PC-3 (cell line): Measurements from ENCODE around the gene SERTAD1. TPM values are rescaled to one million over a fixed set of nuclear protein-coding genes. Genes with fewer than 3 reads are reported as not detected.
"Not testable (repeated sequence)": the region's sequence is repeated elsewhere in the genome, so short reads cannot be mapped to it uniquely, and the experiment has no call there.

Experiments used
- ATAC-seq: fragments of 200-7000 bp; cut with Tn5 transposase; 2 replicates; pipeline ENCODE4 v1.9.1; 2020; ENCODE audit warnings: mild to moderate bottlenecking, moderate library complexity
- BruUV-seq: library from RNA; stranded (reverse); fragments of 400-500 nt; replicated peaks from 2 replicates; lab custom pipeline; 2021; lab: Mats Ljungman, UMichigan
- CTCF ChIA-PET: fragments of 300-600 bp; sonication (Branson Sonifier 250); formaldehyde crosslinking; loops from one replicate; lab custom pipeline; 2022; ENCODE audit warnings: antibody characterized with exemption; lab: Charles Lee
- POLR2A ChIA-PET: fragments of 300-600 bp; sonication (Branson Sonifier 250); formaldehyde crosslinking; loops from one replicate; lab custom pipeline; 2022; ENCODE audit warnings: antibody characterized with exemption; ENCODE audit not compliant: unreplicated experiment; lab: Charles Lee
- DNase-seq: peaks from one replicate; pipeline ENCODE4 v3.0.0-alpha.2; 2015
- H2AFZ ChIP-seq: fragments of 300-600 bp; sonication (generic); 2 replicates; pipeline ENCODE4 v1.6.0; 2016; ENCODE audit warnings: antibody characterized with exemption, low read length
- H3F3A ChIP-seq: fragments of 300-600 bp; sonication (generic); one replicate; pipeline ENCODE4 v1.6.0; 2017; ENCODE audit warnings: antibody characterized with exemption, low read length, control low read depth, mild to moderate bottlenecking; ENCODE audit not compliant: unreplicated experiment
- H3K27ac ChIP-seq: fragments of 300-600 bp; sonication (generic); 2 replicates; pipeline ENCODE4 v1.5.1; 2016; ENCODE audit warnings: mild to moderate bottlenecking, low read length
- H3K27me3 ChIP-seq: fragments of 300-600 bp; sonication (generic); 2 replicates; pipeline ENCODE4 v1.6.1; 2016; ENCODE audit warnings: low read length, mixed read lengths
- H3K36me3 ChIP-seq: fragments of 300-600 bp; sonication (generic); 2 replicates; pipeline ENCODE4 v1.6.1; 2016; ENCODE audit warnings: low read depth, mixed run types, low read length, mixed read lengths
- H3K4me1 ChIP-seq: fragments of 300-600 bp; sonication (generic); 2 replicates; pipeline ENCODE4 v1.5.1; 2016; ENCODE audit warnings: low read length; ENCODE audit not compliant: insufficient read depth
- H3K4me2 ChIP-seq: fragments of 300-600 bp; sonication (generic); 2 replicates; pipeline ENCODE4 v1.6.0; 2016; ENCODE audit warnings: low read length
- H3K4me3 ChIP-seq: fragments of 300-600 bp; sonication (generic); 2 replicates; pipeline ENCODE4 v1.5.1; 2016; ENCODE audit warnings: mild to moderate bottlenecking, low read length, mixed read lengths
- H3K79me2 ChIP-seq: fragments of 300-600 bp; sonication (generic); 2 replicates; pipeline ENCODE4 v1.6.1; 2017; ENCODE audit warnings: low read length, mixed read lengths
- H3K9ac ChIP-seq: fragments of 300-600 bp; sonication (generic); 2 replicates; pipeline ENCODE4 v1.6.0; 2016; ENCODE audit warnings: mild to moderate bottlenecking, low read length
- H3K9me2 ChIP-seq: fragments of 300-600 bp; sonication (generic); replicated peaks from 2 replicates; pipeline ENCODE4 v1.6.1; 2016; ENCODE audit warnings: mixed run types, low read length, mixed read lengths
- H3K9me3 ChIP-seq: fragments of 300-600 bp; sonication (generic); 2 replicates; pipeline ENCODE4 v1.6.1; 2016; ENCODE audit warnings: low read length, mixed read lengths
- H4K20me1 ChIP-seq: fragments of 300-600 bp; sonication (generic); 2 replicates; pipeline ENCODE4 v1.6.1; 2016; ENCODE audit warnings: low read length, mixed read lengths
- CTCF ChIP-seq: fragments of 300-600 bp; sonication (generic); conservative IDR thresholded peaks from 2 replicates; pipeline ENCODE4 v1.5.1; 2017; ENCODE audit warnings: antibody characterized with exemption, low read depth, mild to moderate bottlenecking, low read length
- EZH2 ChIP-seq: fragments of 300-600 bp; sonication (generic); IDR thresholded peaks from one replicate; pipeline ENCODE4 v1.6.1; 2017; ENCODE audit warnings: antibody characterized with exemption, mild to moderate bottlenecking, low read length; ENCODE audit not compliant: unreplicated experiment
- EZH2phosphoT487 ChIP-seq: fragments of 300-600 bp; sonication (generic); IDR thresholded peaks from 2 replicates; pipeline ENCODE4 v1.6.1; 2018; ENCODE audit warnings: mild to moderate bottlenecking, antibody characterized with exemption, low read length, borderline replicate concordance
- intact Hi-C: fragments of 100-400 bp; cut with micrococcal nuclease; formaldehyde crosslinking; loops from 2 replicates; pipeline ENCODE4 v1.9.0; 2023
- total RNA-seq: library from RNA; depleted of rRNA; stranded (reverse); fragments of >200 nt; gene quantifications from 2 replicates; pipeline ENCODE4 v1.2.3, GENCODE V29; 2014

SERTAD1 gene
- total RNA-seq, 1 experiment from 2014 or later, result 16.8 TPM

GRCh38 chr19:40438284-40438683 lies 12.5 kb upstream of the SERTAD1 start:
- Histone ChIP-seq H3K36me3 (peaks cover 12% of the 10 kb centered on the region; the same call in 1 of the 2 replicates), H3K9me2 (no peaks in the 10 kb centered on the region), H3K27me3 (no peaks in the 10 kb centered on the region), H3K27ac (no peak overlapping the region), H3K4me2 (no peak overlapping the region), H3K9me3 (no peaks in the 10 kb centered on the region), H4K20me1 (peaks cover 9% of the 10 kb centered on the region; the same call in 1 of the 2 replicates), H3K4me1 (peaks cover 13% of the 10 kb centered on the region; the same call in 1 of the 2 replicates), H3F3A (no peaks in the 10 kb centered on the region), H3K79me2 (peaks cover 23% of the 10 kb centered on the region), H3K9ac (no peak overlapping the region), H3K4me3 (no peak overlapping the region), H2AFZ (no peak overlapping the region)
- CTCF ChIA-PET, result no interaction called here
- DNase-seq (no peak), ATAC-seq (no peak)
- intact Hi-C loops, result no loop called here
- POLR2A ChIA-PET, result no interaction called here
- no TSS peak for BruUV-seq
- no peak for TF ChIP-seq EZH2
- TF ChIP-seq EZH2phosphoT487, result no peak
- no peak for TF ChIP-seq CTCF

- H3K9me2 ChIP-seq, result no peaks in the 10 kb centered on the region
- H3K27me3 ChIP-seq, result no peaks in the 10 kb centered on the region
- H3K9ac ChIP-seq, result peak overlapping the region; percentile 87
- TF ChIP-seq EZH2phosphoT487 (no peak), EZH2 (no peak), CTCF (no peak)
- DNase-seq (peak; percentile 89), ATAC-seq (peak; percentile 93)
- ChIA-PET POLR2A (interaction anchor here (0.5 to 2.0 kb wide), 2 partner anchors 13 to 137 kb away, joined by 4 to 19 read pairs; no protein-coding TSS in a partner anchor), CTCF (interaction anchor here (0.5 to 0.6 kb wide), 2 partner anchors 200 to 242 kb away, joined by 3 to 10 read pairs; no protein-coding TSS in a partner anchor)
- H3K4me3 ChIP-seq, result peak overlapping the region; percentile 73
- no peaks in the 10 kb centered on the region for H3K79me2 ChIP-seq
- H3K9me3 ChIP-seq, result no peaks in the 10 kb centered on the region
- H4K20me1 ChIP-seq, result no peaks in the 10 kb centered on the region
- H3K36me3 ChIP-seq, result no peaks in the 10 kb centered on the region
- H2AFZ ChIP-seq, result peak overlapping the region; percentile 90
- H3K27ac ChIP-seq, result peak overlapping the region; percentile 94
- H3F3A ChIP-seq, result no peaks in the 10 kb centered on the region
- intact Hi-C loops, result no loop called here
- peaks cover 16% of the 10 kb centered on the region; the same call in 1 of the 2 replicates for H3K4me1 ChIP-seq
- peak overlapping the region; percentile 99 for H3K4me2 ChIP-seq
- TSS peak; percentile 99 for BruUV-seq
Observed at GRCh38 chr19:40433391-40434216, 7.8 kb upstream of the SERTAD1 start.

- BruUV-seq, H3K79me2 ChIP-seq, ATAC-seq, H3K9me2 ChIP-seq, DNase-seq, H3F3A ChIP-seq, H3K27me3 ChIP-seq, H4K20me1 ChIP-seq, intact Hi-C loops, H3K36me3 ChIP-seq, H3K9me3 ChIP-seq: not testable (repeated sequence)
- peaks cover 16% of the 10 kb centered on the region; the same call in 1 of the 2 replicates for H3K4me1 ChIP-seq
- ChIA-PET CTCF (interaction anchor here (0.6 kb wide), 1 partner anchor 241 kb away, joined by 10 read pairs; no protein-coding TSS in a partner anchor), POLR2A (interaction anchor here (2.0 kb wide), 1 partner anchor 12 kb away, joined by 4 read pairs; no protein-coding TSS in a partner anchor)
- peak overlapping the region; percentile 99 for H3K4me2 ChIP-seq
- H3K4me3 ChIP-seq, result peak overlapping the region; percentile 73
- H2AFZ ChIP-seq, result peak overlapping the region; percentile 90; the same call in 1 of the 2 replicates
- peak overlapping the region; percentile 94 for H3K27ac ChIP-seq
- H3K9ac ChIP-seq, result peak overlapping the region; percentile 87
Observed at GRCh38 chr19:40432760-40433159, 7.0 kb upstream of the SERTAD1 start.
